Vagina (tissue), 2 donors: ENCODE data around the gene SLCO1B1.

Experiments used
- CTCF ChIP-seq, 3 experiments: fragments of 450-650 bp in 2 of 3; fragments of 200-600 bp in 1 of 3; sonication (generic) in 1 of 3; IDR thresholded peaks; one replicate each; pipeline ENCODE4 v1.5.1; 2017 to 2019; ENCODE audit warnings: antibody characterized with exemption in 3 of 3, mild to moderate bottlenecking in 2 of 3, moderate library complexity in 2 of 3
- POLR2A ChIP-seq, 2 donors: fragments of 450-650 bp; IDR thresholded peaks; one replicate each; pipeline ENCODE4 v1.6.1; 2017; ENCODE audit warnings: antibody characterized with exemption in 2 of 2, mild to moderate bottlenecking in 2 of 2, moderate library complexity in 2 of 2
- POLR2AphosphoS5 ChIP-seq, 2 donors: sonication (generic); formaldehyde crosslinking; IDR thresholded peaks; one replicate each; pipeline ENCODE4 v1.9.0; 2017; ENCODE audit warnings: antibody characterized with exemption in 2 of 2, mild to moderate bottlenecking in 2 of 2, low read depth in 1 of 2; ENCODE audit not compliant: insufficient read depth in 1 of 2

GRCh38 chr12:21252070-21252469 lies 121.1 kb downstream of the SLCO1B1 start:
- TF ChIP-seq POLR2A (IDR thresholded peaks at IDR 0.05) (no peak), CTCF (IDR thresholded peaks at IDR 0.05) (no peak), POLR2AphosphoS5 (IDR thresholded peaks at IDR 0.05; ENCODE audit: insufficient read depth in 1 of 2, low read depth in 1 of 2) (no peak)
